ENCODE results near the gene SNAPC4.

DNA sequence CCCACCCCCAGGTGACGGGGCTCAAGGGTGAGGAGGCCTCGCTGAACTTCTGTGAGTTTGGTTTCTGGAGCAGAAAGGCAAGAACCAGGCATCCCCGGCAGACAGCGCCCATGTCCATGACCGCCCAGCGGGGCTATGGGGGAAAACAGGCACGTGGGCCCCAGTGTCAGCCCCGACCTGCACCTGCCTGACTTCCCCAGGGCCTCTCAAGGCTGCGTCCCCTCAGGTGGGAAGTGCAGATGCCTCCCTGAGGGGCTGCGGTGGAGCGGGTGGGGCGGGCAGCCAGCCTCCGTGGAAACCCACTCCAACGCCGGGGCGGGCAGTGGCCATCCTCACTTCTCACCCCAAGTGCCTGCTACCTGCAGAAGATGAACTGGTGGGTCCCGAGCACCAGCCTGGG, 19.6 kb downstream of the SNAPC4 start:
- TF ChIP-seq POLR2AphosphoS5 (IDR thresholded peaks at IDR 0.05; ENCODE audit: low read depth, low read length) = no peak
- TF ChIP-seq RFX5 (IDR thresholded peaks at IDR 0.05; ENCODE audit: low read length) = no peak
- TF ChIP-seq, protein P1, sequence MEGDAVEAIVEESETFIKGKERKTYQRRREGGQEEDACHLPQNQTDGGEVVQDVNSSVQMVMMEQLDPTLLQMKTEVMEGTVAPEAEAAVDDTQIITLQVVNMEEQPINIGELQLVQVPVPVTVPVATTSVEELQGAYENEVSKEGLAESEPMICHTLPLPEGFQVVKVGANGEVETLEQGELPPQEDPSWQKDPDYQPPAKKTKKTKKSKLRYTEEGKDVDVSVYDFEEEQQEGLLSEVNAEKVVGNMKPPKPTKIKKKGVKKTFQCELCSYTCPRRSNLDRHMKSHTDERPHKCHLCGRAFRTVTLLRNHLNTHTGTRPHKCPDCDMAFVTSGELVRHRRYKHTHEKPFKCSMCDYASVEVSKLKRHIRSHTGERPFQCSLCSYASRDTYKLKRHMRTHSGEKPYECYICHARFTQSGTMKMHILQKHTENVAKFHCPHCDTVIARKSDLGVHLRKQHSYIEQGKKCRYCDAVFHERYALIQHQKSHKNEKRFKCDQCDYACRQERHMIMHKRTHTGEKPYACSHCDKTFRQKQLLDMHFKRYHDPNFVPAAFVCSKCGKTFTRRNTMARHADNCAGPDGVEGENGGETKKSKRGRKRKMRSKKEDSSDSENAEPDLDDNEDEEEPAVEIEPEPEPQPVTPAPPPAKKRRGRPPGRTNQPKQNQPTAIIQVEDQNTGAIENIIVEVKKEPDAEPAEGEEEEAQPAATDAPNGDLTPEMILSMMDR (IDR thresholded peaks at IDR 0.05) = no peak
- TF ChIP-seq FOXM1 (IDR thresholded peaks at IDR 0.05; ENCODE audit: low read depth) = no peak
- TF ChIP-seq USF2 (IDR thresholded peaks at IDR 0.05; ENCODE audit: borderline replicate concordance, low read depth, low read length) = no peak
- no peak for TF ChIP-seq SMC3 (IDR thresholded peaks at IDR 0.05; ENCODE audit: low read depth, low read length)
- TF ChIP-seq SIN3A (IDR thresholded peaks at IDR 0.05; ENCODE audit: borderline replicate concordance, low read depth, low read length) = no peak
- TF ChIP-seq, protein P2, sequence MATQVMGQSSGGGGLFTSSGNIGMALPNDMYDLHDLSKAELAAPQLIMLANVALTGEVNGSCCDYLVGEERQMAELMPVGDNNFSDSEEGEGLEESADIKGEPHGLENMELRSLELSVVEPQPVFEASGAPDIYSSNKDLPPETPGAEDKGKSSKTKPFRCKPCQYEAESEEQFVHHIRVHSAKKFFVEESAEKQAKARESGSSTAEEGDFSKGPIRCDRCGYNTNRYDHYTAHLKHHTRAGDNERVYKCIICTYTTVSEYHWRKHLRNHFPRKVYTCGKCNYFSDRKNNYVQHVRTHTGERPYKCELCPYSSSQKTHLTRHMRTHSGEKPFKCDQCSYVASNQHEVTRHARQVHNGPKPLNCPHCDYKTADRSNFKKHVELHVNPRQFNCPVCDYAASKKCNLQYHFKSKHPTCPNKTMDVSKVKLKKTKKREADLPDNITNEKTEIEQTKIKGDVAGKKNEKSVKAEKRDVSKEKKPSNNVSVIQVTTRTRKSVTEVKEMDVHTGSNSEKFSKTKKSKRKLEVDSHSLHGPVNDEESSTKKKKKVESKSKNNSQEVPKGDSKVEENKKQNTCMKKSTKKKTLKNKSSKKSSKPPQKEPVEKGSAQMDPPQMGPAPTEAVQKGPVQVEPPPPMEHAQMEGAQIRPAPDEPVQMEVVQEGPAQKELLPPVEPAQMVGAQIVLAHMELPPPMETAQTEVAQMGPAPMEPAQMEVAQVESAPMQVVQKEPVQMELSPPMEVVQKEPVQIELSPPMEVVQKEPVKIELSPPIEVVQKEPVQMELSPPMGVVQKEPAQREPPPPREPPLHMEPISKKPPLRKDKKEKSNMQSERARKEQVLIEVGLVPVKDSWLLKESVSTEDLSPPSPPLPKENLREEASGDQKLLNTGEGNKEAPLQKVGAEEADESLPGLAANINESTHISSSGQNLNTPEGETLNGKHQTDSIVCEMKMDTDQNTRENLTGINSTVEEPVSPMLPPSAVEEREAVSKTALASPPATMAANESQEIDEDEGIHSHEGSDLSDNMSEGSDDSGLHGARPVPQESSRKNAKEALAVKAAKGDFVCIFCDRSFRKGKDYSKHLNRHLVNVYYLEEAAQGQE (IDR thresholded peaks at IDR 0.05; ENCODE audit: low read depth, low read length) = no peak
- TF ChIP-seq GABPA (IDR thresholded peaks at IDR 0.05; ENCODE audit: low read depth) = no peak
- TF ChIP-seq, protein P3, sequence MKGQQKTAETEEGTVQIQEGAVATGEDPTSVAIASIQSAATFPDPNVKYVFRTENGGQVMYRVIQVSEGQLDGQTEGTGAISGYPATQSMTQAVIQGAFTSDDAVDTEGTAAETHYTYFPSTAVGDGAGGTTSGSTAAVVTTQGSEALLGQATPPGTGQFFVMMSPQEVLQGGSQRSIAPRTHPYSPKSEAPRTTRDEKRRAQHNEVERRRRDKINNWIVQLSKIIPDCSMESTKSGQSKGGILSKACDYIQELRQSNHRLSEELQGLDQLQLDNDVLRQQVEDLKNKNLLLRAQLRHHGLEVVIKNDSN (IDR thresholded peaks at IDR 0.05; ENCODE audit: borderline replicate concordance, low read depth) = no peak
- TF ChIP-seq YY1 (IDR thresholded peaks at IDR 0.05; ENCODE audit: low read depth) = no peak
- TF ChIP-seq RAD21 (IDR thresholded peaks at IDR 0.05; ENCODE audit: low read length) = no peak
- TF ChIP-seq EZH2phosphoT487 (IDR thresholded peaks at IDR 0.05; ENCODE audit: borderline replicate concordance, low read depth) = no peak
